Spleen (tissue), 11 donors: ENCODE data around the gene C11orf24. TPM values are rescaled to one million over a fixed set of nuclear protein-coding genes. Genes with fewer than 3 reads are reported as not detected.
A peak's percentile ranks its signal among the peaks of the same experiment; 100 is the strongest.

Source experiments
- DNase-seq: peaks from one replicate; pipeline ENCODE4 v3.0.0-alpha.2; 2020
- H3K27ac ChIP-seq, 8 donors: fragments of 200-600 bp; sonication (generic) in 7 of 8; 1 replicate in 4 of 8; 2 replicates in 4 of 8; pipeline versions ENCODE4 v1.5.0 to v1.8.0; 2016 to 2021; ENCODE audit warnings: inconsistent platforms in 4 of 8, mild to moderate bottlenecking in 4 of 8, moderate library complexity in 1 of 8
- H3K27me3 ChIP-seq, 7 donors: fragments of 200-600 bp; sonication (generic) in 6 of 7; replicated peaks in 1 of 7; 1 replicate in 4 of 7; 2 replicates in 3 of 7; pipeline versions ENCODE4 v1.5.0 to v1.8.0; 2016 to 2021; ENCODE audit warnings: inconsistent platforms in 3 of 7, mild to moderate bottlenecking in 1 of 7
- H3K36me3 ChIP-seq, 6 donors: fragments of 200-600 bp; sonication (generic) in 5 of 6; 1 replicate in 4 of 6; 2 replicates in 2 of 6; pipeline versions ENCODE4 v1.5.0 to v1.8.0; 2016 to 2021; ENCODE audit warnings: inconsistent platforms in 2 of 6
- H3K4me1 ChIP-seq, 6 donors: fragments of 200-600 bp; sonication (generic) in 5 of 6; 1 replicate in 3 of 6; 2 replicates in 3 of 6; pipeline versions ENCODE4 v1.5.0 to v1.8.0; 2016 to 2021; ENCODE audit warnings: inconsistent platforms in 3 of 6
- H3K4me3 ChIP-seq, 8 donors: fragments of 200-600 bp; sonication (generic) in 7 of 8; 1 replicate in 4 of 8; 2 replicates in 4 of 8; pipeline versions ENCODE4 v1.5.0 to v1.8.0; 2016 to 2021; ENCODE audit warnings: inconsistent platforms in 4 of 8, mild to moderate bottlenecking in 4 of 8, moderate library complexity in 2 of 8
- H3K9me3 ChIP-seq, 8 donors: fragments of 200-600 bp; sonication (generic) in 7 of 8; 1 replicate in 4 of 8; 2 replicates in 4 of 8; pipeline versions ENCODE4 v1.5.0 to v1.8.0; 2016 to 2021; ENCODE audit warnings: inconsistent platforms in 4 of 8
- POLR2A ChIP-seq, 3 donors: fragments of 450-650 bp; IDR thresholded peaks; one replicate each; pipeline ENCODE4 v1.5.1; 2017; ENCODE audit warnings: antibody characterized with exemption in 3 of 3, mild to moderate bottlenecking in 1 of 3
- POLR2AphosphoS5 ChIP-seq, 3 donors: sonication (generic); formaldehyde crosslinking; IDR thresholded peaks; one replicate each; pipeline ENCODE4 v1.5.1; 2017; ENCODE audit warnings: antibody characterized with exemption in 3 of 3
- WGBS, 5 donors: extraction: QIAGEN DNeasy Blood & Tissue Kit in 3 of 5; methylation state at CpG; one replicate each; pipeline versions ENCODE4 v1.1.5 to v1.1.7; 2013 to 2018; 5-methylcytosine and 5-hydroxymethylcytosine counted together
- intact Hi-C: fragments of 100-400 bp; cut with DNase I; formaldehyde crosslinking; loops from one replicate; pipeline ENCODE4 v1.15.0; 2023; ENCODE audit warnings: low total_unique reads
- polyA plus RNA-seq, 3 donors: library from polyadenylated mRNA; stranded (reverse); fragments of 200-250 nt; gene quantifications; one replicate each; pipeline ENCODE4 v1.2.1, GENCODE V29; 2013
- total RNA-seq, 7 donors: library from RNA; depleted of rRNA in 3 of 7; stranded (reverse); fragments of >200 nt in 3 of 7; fragmentation: NEBNext Ultra II Directional in 4 of 7; extraction: Animal tissue kit (Norgen Biotek cat#: 25700) in 4 of 7; gene quantifications; one replicate each; pipeline versions ENCODE4 v1.1.0 to v1.2.1, GENCODE V29; 2016 to 2021
- TF ChIP-seq, protein P1 (sequence below), 11 experiments: fragments of 200-600 bp in 7 of 11; fragments of 450-650 bp in 4 of 11; sonication (generic) in 4 of 11; IDR thresholded peaks in 8 of 11; conservative IDR thresholded peaks in 3 of 11; 1 replicate in 7 of 11; 2 replicates in 4 of 11; pipeline versions ENCODE4 v1.4.0 to v1.8.0; 2016 to 2021; ENCODE audit warnings: antibody characterized with exemption in 11 of 11, inconsistent platforms in 4 of 11, mild to moderate bottlenecking in 1 of 11
- donor health status: healthy with polysubstance abuse.
- donor health status: DM: no; HTN: no; CAD: no; lungs with moderate emphysema.
- donor health status: DM: no; HTN: no; CAD: no.
- donor health status: Bipolar disorder and iron deficiency.
- donor health status: healthy.
- donor health status: DM: no; HTN: no; CAD: no.
- donor health status: DM: yes; HTN: yes; CAD: no.

The C11orf24 gene
- total and polyA plus RNA-seq, 10 donors, result 15.9 to 36.0 (median 24.2) TPM

DNA sequence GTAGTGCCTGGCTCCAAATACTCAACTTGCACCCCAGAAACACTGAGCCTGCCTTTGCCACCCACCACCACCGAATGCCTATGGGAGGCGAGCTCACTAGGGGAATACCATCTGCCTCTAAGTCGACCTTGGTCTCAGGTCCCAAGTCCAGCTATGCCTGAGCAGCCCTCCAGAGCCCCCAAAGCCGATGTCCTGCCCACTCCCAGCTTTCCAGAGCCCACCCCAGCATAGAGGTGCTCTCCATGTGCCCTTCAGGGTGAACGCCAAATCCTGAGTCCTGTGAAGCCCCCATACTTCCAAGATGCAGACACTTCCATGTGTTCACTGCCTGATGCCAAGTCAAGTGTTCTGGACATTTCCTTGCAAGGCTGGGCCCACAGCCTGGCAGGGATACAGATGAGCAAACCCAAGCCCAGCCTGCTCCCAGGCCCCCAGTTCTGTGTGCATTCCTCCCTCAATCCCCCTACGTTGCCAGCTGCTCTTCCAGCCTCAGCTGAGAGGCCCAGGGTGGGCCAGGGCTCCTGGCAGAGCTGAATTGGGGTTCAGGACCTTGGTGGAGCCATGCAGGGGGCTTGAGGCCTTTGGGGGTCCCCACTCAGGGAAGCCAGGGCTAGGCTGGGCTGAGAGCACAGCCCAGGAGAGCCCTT, 56.1 kb downstream of the C11orf24 start:
- H3K27me3 ChIP-seq, result peaks cover 0 to 12% (median 0%) of the 10 kb centered on the region in 7 donors
- peaks cover 10 to 38% (median 31%) of the 10 kb centered on the region in 6 donors for H3K4me1 ChIP-seq
- 77 to 87% (median 85%) methylated on average over 4 to 6 of the region's 6 CpGs for WGBS, 5 donors
- no peak overlapping the region for H3K27ac ChIP-seq
- intact Hi-C loops, result no loop called here
- no peaks in the 10 kb centered on the region for H3K36me3 ChIP-seq
- H3K4me3 ChIP-seq, result no peak overlapping the region
- no peaks in the 10 kb centered on the region for H3K9me3 ChIP-seq
- no peak for DNase-seq
- TF ChIP-seq, protein P1, sequence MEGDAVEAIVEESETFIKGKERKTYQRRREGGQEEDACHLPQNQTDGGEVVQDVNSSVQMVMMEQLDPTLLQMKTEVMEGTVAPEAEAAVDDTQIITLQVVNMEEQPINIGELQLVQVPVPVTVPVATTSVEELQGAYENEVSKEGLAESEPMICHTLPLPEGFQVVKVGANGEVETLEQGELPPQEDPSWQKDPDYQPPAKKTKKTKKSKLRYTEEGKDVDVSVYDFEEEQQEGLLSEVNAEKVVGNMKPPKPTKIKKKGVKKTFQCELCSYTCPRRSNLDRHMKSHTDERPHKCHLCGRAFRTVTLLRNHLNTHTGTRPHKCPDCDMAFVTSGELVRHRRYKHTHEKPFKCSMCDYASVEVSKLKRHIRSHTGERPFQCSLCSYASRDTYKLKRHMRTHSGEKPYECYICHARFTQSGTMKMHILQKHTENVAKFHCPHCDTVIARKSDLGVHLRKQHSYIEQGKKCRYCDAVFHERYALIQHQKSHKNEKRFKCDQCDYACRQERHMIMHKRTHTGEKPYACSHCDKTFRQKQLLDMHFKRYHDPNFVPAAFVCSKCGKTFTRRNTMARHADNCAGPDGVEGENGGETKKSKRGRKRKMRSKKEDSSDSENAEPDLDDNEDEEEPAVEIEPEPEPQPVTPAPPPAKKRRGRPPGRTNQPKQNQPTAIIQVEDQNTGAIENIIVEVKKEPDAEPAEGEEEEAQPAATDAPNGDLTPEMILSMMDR (IDR thresholded peaks at IDR 0.05 in 8 of 11, conservative IDR thresholded peaks at IDR 0.05 in 3 of 11), result no peak
- no peak for TF ChIP-seq POLR2A (IDR thresholded peaks at IDR 0.05)
- TF ChIP-seq POLR2AphosphoS5 (IDR thresholded peaks at IDR 0.05), result no peak

DNA sequence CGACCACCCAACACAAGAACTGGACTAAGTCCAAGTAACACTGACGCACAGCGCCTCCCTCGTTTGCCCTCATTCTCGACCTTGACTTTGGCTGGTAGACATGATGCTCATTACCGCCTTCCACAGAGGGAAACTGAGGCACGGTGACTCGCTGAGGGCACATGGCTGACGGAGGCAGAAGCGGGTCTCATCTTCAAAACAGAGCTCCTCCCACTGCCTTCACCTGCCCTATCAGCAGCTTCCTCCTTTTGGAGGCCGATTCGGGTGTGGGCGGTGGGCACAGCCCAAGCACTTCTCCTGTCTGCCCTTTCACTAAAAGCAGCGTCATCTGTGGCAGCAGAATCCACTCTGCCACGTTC, 56.7 kb downstream of the C11orf24 start:
- intact Hi-C loops, result no loop called here
- 45 to 55% (median 51%) methylated on average over 15 of the region's 15 CpGs for WGBS, 5 donors
- TF ChIP-seq POLR2A (IDR thresholded peaks at IDR 0.05), result no peak
- TF ChIP-seq, protein P1 (IDR thresholded peaks at IDR 0.05 in 8 of 11, conservative IDR thresholded peaks at IDR 0.05 in 3 of 11), result no peak

DNA sequence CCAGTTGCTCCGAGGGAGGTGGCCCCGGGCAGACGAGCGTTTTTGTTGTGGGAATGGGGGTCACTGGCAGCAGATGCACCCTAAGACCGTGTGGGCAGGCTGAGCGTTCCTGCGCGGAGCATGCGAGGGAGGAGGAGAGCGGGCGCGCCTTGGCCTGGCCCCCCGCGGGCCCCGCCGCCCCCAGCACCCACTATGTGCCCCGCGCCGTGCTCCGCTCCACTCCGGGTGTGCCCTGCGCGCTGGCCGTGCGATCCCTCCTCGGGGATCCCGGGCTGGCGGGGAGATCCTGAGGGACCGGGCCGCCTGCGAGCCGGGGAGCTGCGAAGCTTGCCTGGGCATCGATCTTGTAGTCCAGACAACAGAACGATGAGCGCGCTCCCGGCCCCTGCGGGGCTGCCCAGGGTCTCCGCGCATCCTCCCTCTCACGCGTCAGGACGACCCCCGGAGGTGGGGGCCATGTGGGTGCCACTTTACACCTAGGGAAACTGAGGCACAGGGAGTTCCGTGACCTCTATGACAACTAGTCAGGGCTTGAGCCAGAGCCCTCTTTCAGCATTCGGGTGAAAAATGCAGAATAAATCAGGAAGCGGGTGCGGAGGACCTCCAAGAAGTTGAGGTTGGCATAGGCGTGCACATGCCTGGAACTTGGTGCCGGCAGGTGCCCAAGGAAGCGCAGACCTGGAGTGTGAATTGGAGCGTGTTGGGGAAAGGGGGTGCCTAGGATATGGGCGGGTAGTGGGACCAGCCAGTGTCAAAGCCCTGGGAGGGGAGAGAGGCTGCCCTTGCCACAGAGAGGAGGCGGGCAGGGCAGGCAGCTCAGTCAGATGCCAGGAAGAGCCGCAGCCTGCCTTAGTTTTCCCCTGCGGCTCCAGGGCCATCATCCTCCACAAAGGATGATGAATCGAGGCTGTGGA, 57.3 kb downstream of the C11orf24 start:
- TF ChIP-seq, protein P1 (IDR thresholded peaks at IDR 0.05 in 8 of 11, conservative IDR thresholded peaks at IDR 0.05 in 3 of 11), result no peak
- no peak for TF ChIP-seq POLR2AphosphoS5 (IDR thresholded peaks at IDR 0.05)
- TF ChIP-seq POLR2A (IDR thresholded peaks at IDR 0.05), result no peak
- DNase-seq, result peak; percentile 89
- Histone ChIP-seq H3K4me1 (peaks cover 19 to 50% (median 43%) of the 10 kb centered on the region in 6 donors), H3K27ac (peak overlapping the region; percentile 99 to 100 (median 100)), H3K9me3 (no peaks in the 10 kb centered on the region), H3K4me3 (peak overlapping the region; percentile 66 to 96 (median 78)), H3K27me3 (peaks cover 0 to 12% (median 0%) of the 10 kb centered on the region in 7 donors), H3K36me3 (no peaks in the 10 kb centered on the region)
- intact Hi-C loops, result no loop called here
- 16 to 66% (median 20%) methylated on average over 13 to 58 of the region's 58 CpGs for WGBS, 5 donors

More for the DNA sequence above, 56.7 kb downstream of the C11orf24 start:
- Histone ChIP-seq H3K27ac (no peak overlapping the region), H3K36me3 (no peaks in the 10 kb centered on the region), H3K4me3 (peak overlapping the region in 2 of 8 donors; percentile 72 to 96), H3K4me1 (peaks cover 12 to 44% (median 37%) of the 10 kb centered on the region in 6 donors), H3K27me3 (peaks cover 0 to 12% (median 0%) of the 10 kb centered on the region in 7 donors), H3K9me3 (no peaks in the 10 kb centered on the region)
- no peak for DNase-seq
